ENCODE data around the gene NEURL4.

Gene NEURL4

DNA sequence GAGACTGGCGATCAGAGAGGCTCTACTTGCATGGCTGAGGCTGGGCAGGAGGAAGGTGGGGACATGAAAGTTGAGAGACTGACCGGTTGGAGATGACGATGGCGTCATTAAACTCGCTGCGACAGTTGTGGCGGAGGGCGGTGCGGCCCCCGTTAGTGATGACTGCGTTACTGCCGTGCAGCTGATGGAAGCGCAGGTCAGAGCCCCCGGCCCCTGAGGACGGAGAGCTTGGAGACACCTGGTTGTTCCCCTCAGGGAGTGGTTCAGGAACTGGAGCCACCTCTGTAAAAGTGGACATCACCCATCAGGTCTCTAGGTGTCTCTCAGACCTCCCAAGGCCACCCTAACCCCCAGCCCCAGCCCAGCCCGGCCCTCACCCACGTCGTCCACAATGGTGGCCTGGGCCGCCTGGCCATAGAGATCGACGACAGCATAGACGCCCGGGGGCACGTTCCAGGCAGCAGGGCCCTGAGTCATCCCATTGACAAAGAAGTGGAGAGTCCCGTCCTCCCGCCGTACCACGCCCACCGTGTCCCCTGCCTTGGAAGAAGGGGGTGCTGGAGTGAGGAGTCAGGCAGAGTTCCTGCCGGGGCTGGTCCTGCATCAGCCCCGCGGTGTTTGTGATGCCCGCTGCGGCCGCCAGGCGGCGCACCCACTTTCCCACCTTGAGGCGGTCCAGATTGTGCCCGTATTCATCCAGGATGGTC, 5.3 kb downstream of the NEURL4 start:
- Mint-ChIP-seq H3K27ac (no peak overlapping the region), H3K4me3 (no peak overlapping the region)

DNA sequence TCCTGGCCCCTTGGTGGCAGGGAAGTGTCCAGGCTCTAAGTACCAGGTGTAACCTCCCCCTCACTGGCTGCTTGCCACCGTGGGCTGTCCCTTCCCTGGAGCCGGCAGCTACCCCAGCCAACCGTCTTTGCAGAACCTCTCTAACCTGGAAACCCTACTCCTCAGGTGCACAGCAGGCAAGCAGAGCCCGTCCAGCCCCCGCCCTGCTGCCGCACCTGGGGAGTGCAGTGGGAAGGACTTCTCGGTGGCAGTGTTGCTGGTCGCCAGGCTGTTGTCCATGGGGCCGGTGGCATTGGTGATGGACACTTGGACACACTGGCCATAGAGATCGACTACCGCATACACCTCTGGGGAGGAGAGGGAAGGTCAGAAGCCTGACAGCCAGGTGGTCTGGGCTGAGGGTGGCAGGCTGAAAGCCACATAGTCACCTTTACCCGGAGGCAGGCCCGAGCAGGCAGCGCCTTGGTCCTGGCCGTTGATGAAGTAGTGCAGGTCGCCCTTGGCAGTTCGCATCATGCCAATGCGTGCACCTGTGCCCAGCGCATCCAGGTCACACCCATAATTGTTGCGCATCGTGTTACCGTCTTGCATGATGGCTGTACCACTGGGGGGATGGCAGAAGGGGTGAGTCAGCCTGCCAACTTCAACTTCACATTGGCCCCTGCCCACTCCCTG, 6.5 kb downstream of the NEURL4 start:
- TF ChIP-seq, protein P1, sequence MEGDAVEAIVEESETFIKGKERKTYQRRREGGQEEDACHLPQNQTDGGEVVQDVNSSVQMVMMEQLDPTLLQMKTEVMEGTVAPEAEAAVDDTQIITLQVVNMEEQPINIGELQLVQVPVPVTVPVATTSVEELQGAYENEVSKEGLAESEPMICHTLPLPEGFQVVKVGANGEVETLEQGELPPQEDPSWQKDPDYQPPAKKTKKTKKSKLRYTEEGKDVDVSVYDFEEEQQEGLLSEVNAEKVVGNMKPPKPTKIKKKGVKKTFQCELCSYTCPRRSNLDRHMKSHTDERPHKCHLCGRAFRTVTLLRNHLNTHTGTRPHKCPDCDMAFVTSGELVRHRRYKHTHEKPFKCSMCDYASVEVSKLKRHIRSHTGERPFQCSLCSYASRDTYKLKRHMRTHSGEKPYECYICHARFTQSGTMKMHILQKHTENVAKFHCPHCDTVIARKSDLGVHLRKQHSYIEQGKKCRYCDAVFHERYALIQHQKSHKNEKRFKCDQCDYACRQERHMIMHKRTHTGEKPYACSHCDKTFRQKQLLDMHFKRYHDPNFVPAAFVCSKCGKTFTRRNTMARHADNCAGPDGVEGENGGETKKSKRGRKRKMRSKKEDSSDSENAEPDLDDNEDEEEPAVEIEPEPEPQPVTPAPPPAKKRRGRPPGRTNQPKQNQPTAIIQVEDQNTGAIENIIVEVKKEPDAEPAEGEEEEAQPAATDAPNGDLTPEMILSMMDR (IDR thresholded peaks at IDR 0.05): no peak
- Mint-ChIP-seq H3K4me3 (no peak overlapping the region), H3K4me1 (peaks cover 3% of the 10 kb centered on the region), H3K9me3 (no peaks in the 10 kb centered on the region), H3K36me3 (ENCODE audit: low read depth) (peaks cover 25% of the 10 kb centered on the region), H3K27ac (no peak overlapping the region), H3K27me3 (ENCODE audit: low read depth, poor library complexity) (no peaks in the 10 kb centered on the region)
- no peak for DNase-seq

More for the DNA sequence above, 5.3 kb downstream of the NEURL4 start:
- TF ChIP-seq, protein P1 (IDR thresholded peaks at IDR 0.05): peak; percentile 90
- DNase-seq: peak; percentile 84
- no peaks in the 10 kb centered on the region for H3K9me3 Mint-ChIP-seq
- peaks cover 19% of the 10 kb centered on the region for H3K36me3 Mint-ChIP-seq (ENCODE audit: low read depth)
- no peaks in the 10 kb centered on the region for H3K27me3 Mint-ChIP-seq (ENCODE audit: low read depth, poor library complexity)
- H3K4me1 Mint-ChIP-seq: peaks cover 16% of the 10 kb centered on the region

DNA sequence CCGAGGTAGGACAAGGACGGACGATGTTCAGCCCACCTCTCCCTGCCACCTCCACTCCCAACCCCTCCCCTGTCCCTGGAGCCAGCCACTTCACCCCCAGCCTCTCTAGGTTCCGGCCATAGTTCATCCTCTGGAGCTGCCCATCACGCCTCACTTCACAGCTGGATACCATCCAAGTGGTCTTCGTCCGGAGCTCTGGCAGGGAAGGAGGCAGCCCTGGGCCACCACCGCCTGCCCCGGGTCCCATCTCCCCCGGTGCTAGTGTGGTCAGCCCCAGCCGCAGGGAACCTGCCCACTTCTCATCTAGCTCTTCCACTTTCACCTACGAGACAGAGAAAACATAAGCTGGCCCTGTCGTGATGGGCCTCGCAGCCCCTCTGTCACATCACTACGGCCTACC, 7.7 kb downstream of the NEURL4 start:
- Mint-ChIP-seq H3K36me3 (ENCODE audit: low read depth) (peaks cover 33% of the 10 kb centered on the region), H3K27me3 (ENCODE audit: low read depth, poor library complexity) (no peaks in the 10 kb centered on the region), H3K27ac (no peak overlapping the region), H3K9me3 (no peaks in the 10 kb centered on the region), H3K4me3 (no peak overlapping the region), H3K4me1 (peaks cover 2% of the 10 kb centered on the region)
- DNase-seq: no peak
- TF ChIP-seq, protein P1 (IDR thresholded peaks at IDR 0.05): no peak

DNA sequence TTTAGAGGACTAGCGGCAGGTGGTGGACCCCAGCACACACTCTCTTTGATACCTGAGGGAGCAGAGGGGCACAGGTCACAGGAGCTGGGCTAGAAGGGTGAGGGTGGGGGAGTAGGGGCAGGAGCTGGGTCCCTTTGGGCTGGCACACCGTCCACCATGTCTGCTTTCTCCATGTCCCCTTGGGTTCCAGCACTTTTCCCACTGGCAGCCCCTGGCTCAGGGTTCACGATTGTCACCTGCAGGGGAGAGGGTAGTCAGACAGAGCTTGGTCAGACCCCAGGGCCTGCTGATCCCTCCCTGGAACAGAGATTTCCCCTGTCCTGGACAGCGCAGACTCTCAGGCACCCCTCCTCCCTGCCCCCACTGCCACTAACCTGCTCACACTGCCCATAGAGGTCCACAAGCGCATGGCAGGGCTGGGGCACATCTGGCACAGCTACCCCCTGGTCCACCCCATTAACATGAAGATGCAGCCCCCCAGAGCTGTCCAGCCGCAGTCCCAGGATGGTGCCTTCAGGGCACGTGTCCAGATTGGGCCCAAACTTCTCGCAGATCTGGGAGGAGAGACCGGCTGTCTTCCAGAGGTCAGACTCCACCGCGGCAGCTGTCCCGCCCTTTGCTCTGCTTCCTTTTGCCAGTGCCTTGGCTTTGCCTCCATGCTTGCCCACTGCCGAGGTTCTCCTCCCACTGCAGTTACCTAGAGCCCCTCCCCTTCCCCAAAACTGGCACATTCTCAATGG, 10.8 kb downstream of the NEURL4 start:
- H3K27ac Mint-ChIP-seq: peak overlapping the region; percentile 61
- peaks cover 40% of the 10 kb centered on the region for H3K36me3 Mint-ChIP-seq (ENCODE audit: low read depth)
- H3K4me1 Mint-ChIP-seq: peaks cover 20% of the 10 kb centered on the region
- no peak overlapping the region for H3K4me3 Mint-ChIP-seq
- no peaks in the 10 kb centered on the region for H3K27me3 Mint-ChIP-seq (ENCODE audit: low read depth, poor library complexity)
- DNase-seq: no peak
- H3K9me3 Mint-ChIP-seq: no peaks in the 10 kb centered on the region
- TF ChIP-seq, protein P1 (IDR thresholded peaks at IDR 0.05): no peak

DNA sequence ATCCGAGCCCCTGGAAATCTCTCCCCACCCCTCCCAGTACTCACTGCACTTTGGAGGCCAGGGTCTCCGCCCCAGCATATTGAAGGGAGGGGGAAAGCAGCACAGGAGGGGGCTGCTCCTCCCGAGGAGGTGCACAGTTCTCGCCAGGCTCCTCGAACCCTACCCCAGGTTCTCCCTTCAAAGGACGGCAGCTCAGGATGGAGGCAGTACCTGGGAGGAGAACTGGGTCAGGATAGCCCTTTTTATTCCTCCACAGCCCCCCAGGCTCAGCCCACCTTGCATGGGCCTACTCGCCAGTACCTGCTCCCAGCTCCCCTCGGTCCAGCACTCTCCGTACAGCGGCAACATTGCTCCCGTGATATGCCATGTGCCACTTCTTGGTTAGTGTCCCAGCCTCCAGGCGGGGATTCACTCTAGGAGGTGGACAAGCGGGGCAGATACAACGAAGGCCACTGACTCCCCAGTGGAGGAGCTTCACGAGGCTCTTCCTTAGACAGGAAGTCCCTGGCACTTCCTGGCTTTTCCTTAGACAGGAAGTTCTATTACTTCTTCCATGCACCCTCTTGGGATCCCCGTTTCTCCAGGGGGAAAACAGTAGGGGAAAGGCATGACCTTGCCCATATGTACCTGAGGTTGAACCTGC, 11.9 kb downstream of the NEURL4 start:
- H3K9me3 Mint-ChIP-seq: no peaks in the 10 kb centered on the region
- peak overlapping the region; percentile 57 for H3K27ac Mint-ChIP-seq
- peak overlapping the region; percentile 51 for H3K4me3 Mint-ChIP-seq
- no peak for DNase-seq
- H3K36me3 Mint-ChIP-seq (ENCODE audit: low read depth): peaks cover 46% of the 10 kb centered on the region
- peaks cover 30% of the 10 kb centered on the region for H3K4me1 Mint-ChIP-seq
- no peaks in the 10 kb centered on the region for H3K27me3 Mint-ChIP-seq (ENCODE audit: low read depth, poor library complexity)
- TF ChIP-seq, protein P1 (IDR thresholded peaks at IDR 0.05): no peak
